ENCODE data around the gene ZNF681. TPM values are rescaled to one million over a fixed set of nuclear protein-coding genes. Genes with fewer than 3 reads are reported as not detected.

ZNF681 gene
- polyA plus RNA-seq, 1 donor: 2.8 TPM

Other genes starting within 250 kb of the ZNF681 start
- 7.4 TPM for gene ZNF675, start 71.7 kb downstream of the ZNF681 start, polyA plus RNA-seq (ENCODE audit: insufficient read length)
- 3.6 TPM for gene ZNF726, start 156.0 kb upstream of the ZNF681 start, polyA plus RNA-seq (ENCODE audit: insufficient read length)

Data from hindlimb muscle (tissue), 1 donor.